ENCODE measurements around the gene NPW. TPM values are rescaled to one million over a fixed set of nuclear protein-coding genes. Genes with fewer than 3 reads are reported as not detected.

NPW gene
- total RNA-seq, 1 donor from 2014 or later = 0.46 TPM

- no peak for TF ChIP-seq CTCF (conservative IDR thresholded peaks at IDR 0.05; ENCODE audit: low read depth, low read length)
- DNase-seq (ENCODE audit: low read depth) = no peak
- no peak overlapping the region for H3K4me3 ChIP-seq (ENCODE audit: low read depth, low read length)
These were observed 44.9 kb downstream of the NPW start for GRCh38 chr16:2064368-2064945.

- TF ChIP-seq CTCF (conservative IDR thresholded peaks at IDR 0.05; ENCODE audit: low read depth, low read length) = no peak
- no peak for DNase-seq (ENCODE audit: low read depth)
- H3K4me3 ChIP-seq (ENCODE audit: low read depth, low read length) = no peak overlapping the region
These were observed 46.6 kb downstream of the NPW start for GRCh38 chr16:2066139-2066538.

Other genes with a start within 250 kb of the NPW start
- 50.5 and 63.2 TPM in 2 replicates for gene NME3, start 248.2 kb upstream of the NPW start, total RNA-seq
- gene EME2, start 247.0 kb upstream of the NPW start, total RNA-seq = 7.5 and 14.0 TPM in 2 replicates
- gene MRPS34, start 246.7 kb upstream of the NPW start, total RNA-seq = 167 and 227 TPM in 2 replicates
- gene SPSB3, start 237.2 kb upstream of the NPW start, total RNA-seq = 35.0 and 57.9 TPM in 2 replicates
- gene NUBP2, start 236.8 kb upstream of the NPW start, total RNA-seq = 111 and 138 TPM in 2 replicates
- 2.6 TPM in 1 of 2 replicates, not detected in the other for gene IGFALS, start 226.1 kb upstream of the NPW start, total RNA-seq
- gene HAGH, start 193.0 kb upstream of the NPW start, total RNA-seq = 83.7 and 87.3 TPM in 2 replicates
- gene FAHD1, start 192.6 kb upstream of the NPW start, total RNA-seq = 47.7 and 59.2 TPM in 2 replicates
- gene MEIOB, start 147.6 kb upstream of the NPW start, total RNA-seq = 2.1 and 6.4 TPM in 2 replicates
- not detected in 2 replicates for gene HS3ST6, start 101.4 kb upstream of the NPW start, total RNA-seq
- gene MSRB1, start 76.6 kb upstream of the NPW start, total RNA-seq = 8.6 and 22.0 TPM in 2 replicates
- not detected in 2 replicates for gene RPL3L, start 65.1 kb upstream of the NPW start, total RNA-seq
- gene NDUFB10, start 60.2 kb upstream of the NPW start, total RNA-seq = 236 and 407 TPM in 2 replicates
- 2,813 and 2,878 TPM in 2 replicates for gene RPS2, start 55.0 kb upstream of the NPW start, total RNA-seq
- not detected in 2 replicates for gene RNF151, start 52.9 kb upstream of the NPW start, total RNA-seq
- gene TBL3, start 47.7 kb upstream of the NPW start, total RNA-seq = 108 and 127 TPM in 2 replicates
- gene NOXO1, start 38.3 kb upstream of the NPW start, total RNA-seq = 0.94 and 1.2 TPM in 2 replicates
- gene GFER, start 35.6 kb upstream of the NPW start, total RNA-seq = 21.5 and 36.3 TPM in 2 replicates
- 8.5 and 22.0 TPM in 2 replicates for gene SYNGR3, start 29.8 kb upstream of the NPW start, total RNA-seq
- gene ZNF598, start 10.0 kb upstream of the NPW start, total RNA-seq = 48.8 and 66.9 TPM in 2 replicates
- gene NHERF2, start 7.1 kb downstream of the NPW start, total RNA-seq = 29.9 and 42.2 TPM in 2 replicates
- gene NTHL1, start 28.0 kb downstream of the NPW start, total RNA-seq = 61.2 and 62.8 TPM in 2 replicates
- gene TSC2, start 28.2 kb downstream of the NPW start, total RNA-seq = 30.7 and 64.1 TPM in 2 replicates
- 50.6 and 80.2 TPM in 2 replicates for gene PKD1, start 116.1 kb downstream of the NPW start, total RNA-seq
- gene RAB26, start 128.8 kb downstream of the NPW start, total RNA-seq = 2.3 and 11.6 TPM in 2 replicates
- 48.6 and 63.9 TPM in 2 replicates for gene TRAF7, start 136.0 kb downstream of the NPW start, total RNA-seq
- 0.07 and 0.12 TPM in 2 replicates for gene CASKIN1, start 176.8 kb downstream of the NPW start, total RNA-seq
- gene MLST8, start 185.7 kb downstream of the NPW start, total RNA-seq = 98.2 and 134 TPM in 2 replicates
- gene BRICD5, start 191.1 kb downstream of the NPW start, total RNA-seq = 5.3 and 10.1 TPM in 2 replicates
- gene PGP, start 195.1 kb downstream of the NPW start, total RNA-seq = 29.3 and 58.3 TPM in 2 replicates
- gene E4F1, start 203.8 kb downstream of the NPW start, total RNA-seq = 33.7 and 36.4 TPM in 2 replicates
- 0.07 and 0.52 TPM in 2 replicates for gene DNASE1L2, start 216.7 kb downstream of the NPW start, total RNA-seq
- gene ECI1, start 231.8 kb downstream of the NPW start, total RNA-seq = 92.2 and 94.6 TPM in 2 replicates
- 231 and 305 TPM in 2 replicates for gene RNPS1, start 248.3 kb downstream of the NPW start, total RNA-seq

Measured in epithelial cell of proximal tubule (primary cell).